Sigmoid colon (tissue), 7 donors: ENCODE results near the gene ALAS1. TPM values are rescaled to one million over a fixed set of nuclear protein-coding genes. Genes with fewer than 3 reads are reported as not detected.

Experiments
- DNase-seq: peaks from one replicate; pipeline ENCODE4 v3.0.0-alpha.2; 2019
- H3K27ac ChIP-seq, 4 donors: fragments of 200-600 bp; sonication (generic); one replicate each; pipeline ENCODE4 v1.5.1; 2016 to 2019; ENCODE audit warnings: mild to moderate bottlenecking in 1 of 4
- H3K27me3 ChIP-seq, 3 donors: fragments of 200-600 bp; sonication (generic); one replicate each; pipeline ENCODE4 v1.5.1; 2019; ENCODE audit warnings: mild to moderate bottlenecking in 1 of 3
- H3K36me3 ChIP-seq, 4 donors: fragments of 200-600 bp; sonication (generic); one replicate each; pipeline ENCODE4 v1.5.1; 2016 to 2019
- H3K4me1 ChIP-seq, 4 donors: fragments of 200-600 bp; sonication (generic); one replicate each; pipeline ENCODE4 v1.5.1; 2017 to 2019
- H3K4me3 ChIP-seq, 4 donors: fragments of 200-600 bp; sonication (generic); one replicate each; pipeline ENCODE4 v1.5.1; 2017 to 2019; ENCODE audit warnings: mild to moderate bottlenecking in 2 of 4, moderate library complexity in 1 of 4
- H3K9me3 ChIP-seq, 4 donors: fragments of 200-600 bp in 3 of 4; sonication (generic) in 3 of 4; one replicate each; pipeline versions ENCODE4 v1.5.1 to v1.6.1; 2013 to 2019
- EP300 ChIP-seq, 4 donors: sonication (generic); formaldehyde crosslinking; IDR thresholded peaks; one replicate each; pipeline ENCODE4 v1.6.1; 2017; ENCODE audit warnings: antibody characterized with exemption in 4 of 4
- POLR2A ChIP-seq, 2 donors: fragments of 450-650 bp; IDR thresholded peaks; one replicate each; pipeline ENCODE4 v1.6.1; 2016; ENCODE audit warnings: antibody characterized with exemption in 2 of 2, mild to moderate bottlenecking in 2 of 2, moderate library complexity in 2 of 2
- POLR2AphosphoS5 ChIP-seq, 4 donors: sonication (generic); formaldehyde crosslinking; IDR thresholded peaks; one replicate each; pipeline ENCODE4 v1.6.1; 2017; ENCODE audit warnings: antibody characterized with exemption in 4 of 4
- WGBS, 2 donors: extraction: QIAGEN DNeasy Blood & Tissue Kit; methylation state at CpG; one replicate each; pipeline ENCODE4 v1.1.7; 2013; 5-methylcytosine and 5-hydroxymethylcytosine counted together
- intact Hi-C: fragments of 100-400 bp; cut with DNase I; formaldehyde crosslinking; loops from one replicate; pipeline ENCODE4 v1.15.1; 2023
- polyA plus RNA-seq, 3 donors: library from polyadenylated mRNA; stranded (reverse); fragments of 200-250 nt; gene quantifications; one replicate each; pipeline ENCODE4 v1.2.3, GENCODE V29; 2013
- total RNA-seq, 4 donors: library from RNA; depleted of rRNA; stranded (reverse); fragments of >200 nt; gene quantifications; one replicate each; pipeline ENCODE4 v1.1.0, GENCODE V29; 2016
- TF ChIP-seq, protein P1 (sequence below), 4 experiments: fragments of 450-650 bp in 3 of 4; fragments of 200-600 bp in 1 of 4; IDR thresholded peaks; one replicate each; pipeline ENCODE4 v1.5.1; 2016 to 2019; ENCODE audit warnings: antibody characterized with exemption in 4 of 4, mild to moderate bottlenecking in 3 of 4, moderate library complexity in 2 of 4
- donor health status: healthy with polysubstance abuse.
- donor health status: Bipolar disorder and iron deficiency.
- donor health status: healthy.

ALAS1 gene
- total and polyA plus RNA-seq, 7 donors, result 23.2 to 121 (median 27.3) TPM

DNA sequence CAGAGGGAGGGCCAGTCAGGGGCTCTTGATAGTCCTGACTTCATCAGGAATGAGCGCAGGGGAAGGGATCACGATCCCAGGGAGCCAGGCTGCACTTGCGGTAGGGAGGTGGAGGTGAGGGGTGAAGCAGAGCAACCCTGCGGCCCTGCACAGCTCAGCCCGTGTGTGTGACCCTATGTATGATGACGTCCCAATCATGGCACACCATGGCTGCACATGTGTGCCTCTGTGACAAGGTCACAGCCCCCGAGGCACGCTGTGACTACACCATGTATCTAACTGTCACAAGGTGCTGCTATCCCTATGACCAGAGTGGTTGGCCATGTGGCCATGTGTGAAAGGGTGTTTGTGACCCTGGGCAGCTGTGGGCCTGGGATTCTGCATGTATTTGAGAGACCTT, 13.3 kb upstream of the ALAS1 start:
- no peaks in the 10 kb centered on the region for H3K4me1 ChIP-seq
- H3K27ac ChIP-seq, result no peak overlapping the region
- no peaks in the 10 kb centered on the region for H3K36me3 ChIP-seq
- no peak overlapping the region for H3K4me3 ChIP-seq
- H3K27me3 ChIP-seq, result no peaks in the 10 kb centered on the region
- no peaks in the 10 kb centered on the region for H3K9me3 ChIP-seq
- no peak for DNase-seq
- TF ChIP-seq, protein P1, sequence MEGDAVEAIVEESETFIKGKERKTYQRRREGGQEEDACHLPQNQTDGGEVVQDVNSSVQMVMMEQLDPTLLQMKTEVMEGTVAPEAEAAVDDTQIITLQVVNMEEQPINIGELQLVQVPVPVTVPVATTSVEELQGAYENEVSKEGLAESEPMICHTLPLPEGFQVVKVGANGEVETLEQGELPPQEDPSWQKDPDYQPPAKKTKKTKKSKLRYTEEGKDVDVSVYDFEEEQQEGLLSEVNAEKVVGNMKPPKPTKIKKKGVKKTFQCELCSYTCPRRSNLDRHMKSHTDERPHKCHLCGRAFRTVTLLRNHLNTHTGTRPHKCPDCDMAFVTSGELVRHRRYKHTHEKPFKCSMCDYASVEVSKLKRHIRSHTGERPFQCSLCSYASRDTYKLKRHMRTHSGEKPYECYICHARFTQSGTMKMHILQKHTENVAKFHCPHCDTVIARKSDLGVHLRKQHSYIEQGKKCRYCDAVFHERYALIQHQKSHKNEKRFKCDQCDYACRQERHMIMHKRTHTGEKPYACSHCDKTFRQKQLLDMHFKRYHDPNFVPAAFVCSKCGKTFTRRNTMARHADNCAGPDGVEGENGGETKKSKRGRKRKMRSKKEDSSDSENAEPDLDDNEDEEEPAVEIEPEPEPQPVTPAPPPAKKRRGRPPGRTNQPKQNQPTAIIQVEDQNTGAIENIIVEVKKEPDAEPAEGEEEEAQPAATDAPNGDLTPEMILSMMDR (IDR thresholded peaks at IDR 0.05), result no peak
- TF ChIP-seq POLR2AphosphoS5 (IDR thresholded peaks at IDR 0.05) (no peak), POLR2A (IDR thresholded peaks at IDR 0.05) (no peak), EP300 (IDR thresholded peaks at IDR 0.05) (no peak)
- intact Hi-C loops, result no loop called here
- WGBS, 2 donors, result 93 to 94% methylated on average over 8 of the region's 8 CpGs

DNA sequence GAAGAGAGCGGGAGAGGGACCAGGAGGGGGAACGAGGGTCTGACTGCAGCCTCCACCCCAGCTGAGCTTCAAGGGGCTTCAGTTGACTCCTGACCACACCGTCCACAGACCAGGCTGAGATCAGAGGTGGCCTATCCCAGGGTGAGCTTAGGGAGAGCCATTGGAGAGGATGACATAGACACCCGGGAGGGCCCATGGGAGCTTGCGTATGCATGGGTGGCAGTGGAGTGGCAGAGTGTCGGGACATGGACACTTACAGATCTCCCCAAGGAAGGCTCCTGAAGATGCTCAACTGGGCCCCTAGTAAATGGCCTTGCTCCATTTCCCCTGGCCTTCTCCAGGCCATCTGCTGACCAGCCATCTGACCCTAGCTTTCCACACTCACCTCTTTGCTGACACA, 12.6 kb upstream of the ALAS1 start:
- peaks cover 0 to 5% (median 5%) of the 10 kb centered on the region in 4 donors for H3K4me1 ChIP-seq
- no peak overlapping the region for H3K4me3 ChIP-seq
- no peaks in the 10 kb centered on the region for H3K36me3 ChIP-seq
- WGBS, 2 donors, result 95 to 97% methylated on average over 6 of the region's 6 CpGs
- TF ChIP-seq POLR2A (IDR thresholded peaks at IDR 0.05), result no peak
- TF ChIP-seq POLR2AphosphoS5 (IDR thresholded peaks at IDR 0.05), result no peak
- TF ChIP-seq EP300 (IDR thresholded peaks at IDR 0.05), result no peak
- TF ChIP-seq, protein P1 (IDR thresholded peaks at IDR 0.05), result no peak
- no peaks in the 10 kb centered on the region for H3K27me3 ChIP-seq
- no peak overlapping the region for H3K27ac ChIP-seq
- intact Hi-C loops, result no loop called here
- no peak for DNase-seq
- no peaks in the 10 kb centered on the region for H3K9me3 ChIP-seq

DNA sequence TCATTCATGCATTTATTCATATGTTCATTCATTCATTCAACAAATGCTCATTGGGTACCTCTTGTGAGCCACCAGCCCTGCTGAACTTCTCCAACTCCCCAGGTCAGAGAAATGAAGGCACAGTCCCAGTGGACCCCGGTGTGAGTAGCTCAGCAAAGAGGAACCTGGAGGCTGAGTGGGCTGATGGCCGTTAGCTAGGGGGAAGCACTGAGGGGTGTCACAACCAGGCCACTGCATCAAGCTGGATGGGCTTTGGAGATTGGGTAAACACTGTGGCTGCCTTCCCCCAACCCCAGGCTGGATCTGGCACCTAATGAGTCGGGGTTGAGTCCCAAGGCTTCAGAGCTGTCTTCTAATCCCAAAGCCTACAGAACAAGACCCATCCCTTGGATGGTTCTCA, 12.1 kb upstream of the ALAS1 start:
- H3K4me1 ChIP-seq, result peaks cover 0 to 11% (median 9%) of the 10 kb centered on the region in 4 donors
- WGBS, 2 donors, result 78 to 87% methylated on average over 3 of the region's 3 CpGs
- H3K9me3 ChIP-seq, result no peaks in the 10 kb centered on the region
- DNase-seq, result no peak
- no peak overlapping the region for H3K27ac ChIP-seq
- intact Hi-C loops, result no loop called here
- no peak overlapping the region for H3K4me3 ChIP-seq
- no peaks in the 10 kb centered on the region for H3K36me3 ChIP-seq
- no peaks in the 10 kb centered on the region for H3K27me3 ChIP-seq
- no peak for TF ChIP-seq EP300 (IDR thresholded peaks at IDR 0.05)

DNA sequence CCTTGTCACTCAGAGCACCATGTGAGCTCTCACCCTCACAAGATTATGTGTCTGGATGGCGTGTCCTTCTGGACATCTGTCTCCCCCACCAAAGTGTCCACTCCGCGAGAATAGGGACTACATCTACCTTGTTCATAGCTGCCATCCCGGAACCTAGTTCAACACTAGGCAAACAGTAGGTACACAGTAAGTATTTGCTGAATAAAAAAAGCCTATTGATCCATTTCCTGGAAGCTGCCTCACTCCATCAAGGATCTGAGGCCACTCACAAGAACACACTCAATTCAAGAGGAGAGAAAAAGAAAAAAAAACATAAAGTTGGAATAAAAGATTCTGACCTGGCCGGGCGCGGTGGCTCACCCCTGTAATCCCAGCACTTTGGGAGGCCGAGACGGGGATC, 11.2 kb upstream of the ALAS1 start:
- intact Hi-C loops, result no loop called here
- Histone ChIP-seq H3K9me3 (no peaks in the 10 kb centered on the region), H3K36me3 (no peaks in the 10 kb centered on the region), H3K4me1 (peaks cover 0 to 11% (median 10%) of the 10 kb centered on the region in 4 donors), H3K4me3 (no peak overlapping the region), H3K27me3 (no peaks in the 10 kb centered on the region), H3K27ac (no peak overlapping the region)
- 95 to 97% methylated on average over 9 of the region's 9 CpGs for WGBS, 2 donors
- no peak for TF ChIP-seq POLR2AphosphoS5 (IDR thresholded peaks at IDR 0.05)
- TF ChIP-seq, protein P1 (IDR thresholded peaks at IDR 0.05), result no peak
- TF ChIP-seq EP300 (IDR thresholded peaks at IDR 0.05), result no peak
- TF ChIP-seq POLR2A (IDR thresholded peaks at IDR 0.05), result no peak
- no peak for DNase-seq

DNA sequence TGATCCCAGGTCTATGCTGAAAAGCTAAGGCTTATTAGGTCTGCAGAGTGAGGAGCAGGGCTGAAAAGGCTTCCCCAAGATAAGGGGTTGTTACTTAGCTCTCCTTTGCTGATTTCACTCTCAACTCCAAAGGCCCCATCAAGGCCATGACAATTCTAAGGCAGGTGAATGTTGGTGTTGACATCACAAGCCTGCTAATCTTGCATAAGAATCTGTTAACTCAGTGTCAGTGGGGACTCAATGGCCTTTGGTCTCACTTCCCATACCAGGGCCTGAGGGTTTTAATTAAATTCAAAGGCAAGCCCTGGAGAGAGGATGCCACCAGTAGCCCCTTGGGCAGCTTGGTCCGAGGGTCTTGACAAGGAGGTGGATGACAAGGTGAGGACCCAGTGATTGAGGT, 9.4 kb upstream of the ALAS1 start:
- H3K4me3 ChIP-seq, result no peak overlapping the region
- H3K9me3 ChIP-seq, result no peaks in the 10 kb centered on the region
- intact Hi-C loops, result no loop called here
- DNase-seq, result no peak
- H3K36me3 ChIP-seq, result no peaks in the 10 kb centered on the region
- TF ChIP-seq, protein P1 (IDR thresholded peaks at IDR 0.05), result no peak
- TF ChIP-seq EP300 (IDR thresholded peaks at IDR 0.05) (no peak), POLR2A (IDR thresholded peaks at IDR 0.05) (no peak), POLR2AphosphoS5 (IDR thresholded peaks at IDR 0.05) (no peak)
- H3K27me3 ChIP-seq, result no peaks in the 10 kb centered on the region
- no peak overlapping the region for H3K27ac ChIP-seq
- 83 to 89% methylated on average over 1 of the region's 1 CpG for WGBS, 2 donors
- peaks cover 0 to 22% (median 20%) of the 10 kb centered on the region in 4 donors for H3K4me1 ChIP-seq
